HepG2 (cell line): ENCODE data around the gene ARGLU1. TPM values are rescaled to one million over a fixed set of nuclear protein-coding genes. Genes with fewer than 3 reads are reported as not detected.

Source experiments
- CBX2 ChIP-seq, 2 experiments: fragments of 200-600 bp in 1 of 2; sonication (generic); formaldehyde crosslinking in 1 of 2; IDR thresholded peaks; 2 replicates each; pipeline versions ENCODE4 v1.7.0 to v1.8.1; 2018 to 2022; ENCODE audit warnings: low read depth in 2 of 2, low read length in 1 of 2, mild to moderate bottlenecking in 1 of 2, missing genetic modification reagents in 1 of 2
- CREM ChIP-seq, 2 experiments: sonication (generic) in 1 of 2; formaldehyde crosslinking in 1 of 2; IDR thresholded peaks; 2 replicates each; pipeline versions ENCODE4 v1.4.0 to v1.6.1; 2016 to 2020; ENCODE audit warnings: antibody characterized with exemption in 1 of 2, mild to moderate bottlenecking in 1 of 2, missing genetic modification reagents in 1 of 2
- EHMT2 ChIP-seq: fragments of 200-600 bp; sonication (generic); IDR thresholded peaks from 2 replicates; pipeline ENCODE4 v1.7.0; 2017; ENCODE audit warnings: antibody characterized with exemption, low read depth, low read length, borderline replicate concordance
- FOXO1 ChIP-seq: sonication (generic); formaldehyde crosslinking; IDR thresholded peaks from 2 replicates; pipeline ENCODE4 v1.4.0; 2020; ENCODE audit warnings: missing genetic modification reagents
- NR2C2 ChIP-seq: sonication (generic); formaldehyde crosslinking; IDR thresholded peaks from 2 replicates; pipeline ENCODE4 v1.4.0; 2020; ENCODE audit warnings: missing genetic modification reagents, mild to moderate bottlenecking, moderate library complexity, borderline replicate concordance
- RELA ChIP-seq: sonication (generic); formaldehyde crosslinking; IDR thresholded peaks from 2 replicates; pipeline ENCODE4 v1.4.0; 2020; ENCODE audit warnings: missing genetic modification reagents
- SNAPC5 ChIP-seq: sonication (generic); formaldehyde crosslinking; IDR thresholded peaks from 2 replicates; pipeline ENCODE4 v1.8.1; 2023; ENCODE audit warnings: mild to moderate bottlenecking, missing genetic modification reagents, borderline replicate concordance
- SOX13 ChIP-seq, 3 experiments: fragments of 450-650 bp in 1 of 3; sonication (generic) in 1 of 3; formaldehyde crosslinking in 1 of 3; IDR thresholded peaks in 2 of 3; conservative IDR thresholded peaks in 1 of 3; 2 replicates each; pipeline versions ENCODE4 v1.5.0 to v1.6.1; 2016 to 2020; ENCODE audit warnings: antibody characterized with exemption in 1 of 3, mild to moderate bottlenecking in 1 of 3, missing compliant biosample characterization in 1 of 3, missing genetic modification reagents in 1 of 3, moderate library complexity in 1 of 3
- TAF1 ChIP-seq: sonication (generic); formaldehyde crosslinking; IDR thresholded peaks from 2 replicates; pipeline ENCODE4 v1.4.0; 2020; ENCODE audit warnings: missing genetic modification reagents
- TARDBP ChIP-seq: sonication (generic); formaldehyde crosslinking; IDR thresholded peaks from 2 replicates; pipeline ENCODE4 v1.8.0; 2022; ENCODE audit warnings: mild to moderate bottlenecking, missing genetic modification reagents
- TBL1XR1 ChIP-seq: fragments of 150-350 bp; IDR thresholded peaks from 2 replicates; pipeline ENCODE4 v1.6.1; 2014; ENCODE audit warnings: borderline replicate concordance, low read length; ENCODE audit not compliant: partially characterized antibody
- TCF12 ChIP-seq, 2 experiments: fragments of 450-650 bp in 1 of 2; sonication (generic) in 1 of 2; formaldehyde crosslinking in 1 of 2; IDR thresholded peaks; 2 replicates each; pipeline versions ENCODE4 v1.6.1 to v1.8.0; 2017 to 2022; ENCODE audit warnings: antibody characterized with exemption in 1 of 2, mild to moderate bottlenecking in 1 of 2, missing genetic modification reagents in 1 of 2, moderate library complexity in 1 of 2
- TEAD2 ChIP-seq: sonication (generic); formaldehyde crosslinking; IDR thresholded peaks from 2 replicates; pipeline ENCODE4 v1.9.0; 2021; ENCODE audit warnings: missing genetic modification reagents
- ZFY ChIP-seq: sonication (generic); formaldehyde crosslinking; IDR thresholded peaks from 2 replicates; pipeline ENCODE4 v1.4.0; 2020; ENCODE audit warnings: missing genetic modification reagents
- ZIK1 ChIP-seq: sonication (generic); formaldehyde crosslinking; IDR thresholded peaks from 2 replicates; pipeline ENCODE4 v1.5.0; 2020; ENCODE audit warnings: mild to moderate bottlenecking, low read depth, missing genetic modification reagents, borderline replicate concordance
- ZNF337 ChIP-seq: sonication (generic); formaldehyde crosslinking; IDR thresholded peaks from 2 replicates; pipeline ENCODE4 v1.5.1; 2020; ENCODE audit warnings: missing genetic modification reagents, low read depth, mild to moderate bottlenecking, borderline replicate concordance
- polyA plus RNA-seq, 8 experiments: library from polyadenylated mRNA; depleted of rRNA in 3 of 8; stranded (reverse) in 7 of 8; unstranded in 1 of 8; fragments of >200 nt; fragmentation: Illumina TruSeq in 4 of 8; extraction: Trizol in 4 of 8; gene quantifications; 2 replicates each; pipeline versions ENCODE4 v1.2.1 to v1.2.3, GENCODE V29; 2011 to 2016; ENCODE audit warnings: low read depth in 4 of 8, missing spikeins in 1 of 8, mixed read lengths in 1 of 8; ENCODE audit not compliant: insufficient read depth in 1 of 8
- total RNA-seq, 5 experiments: library from RNA; depleted of rRNA; stranded (reverse); fragments of >200 nt; fragmentation: Illumina TruSeq; extraction: Trizol; gene quantifications; 2 replicates each; pipeline ENCODE4 v1.2.3, GENCODE V29; 2016; ENCODE audit warnings: low read depth in 1 of 5
- TF ChIP-seq, protein P1 (sequence below): sonication (generic); formaldehyde crosslinking; IDR thresholded peaks from 2 replicates; pipeline ENCODE4 v1.4.0; 2020; ENCODE audit warnings: low read depth, missing genetic modification reagents
- TF ChIP-seq, protein P2 (sequence below): sonication (generic); formaldehyde crosslinking; IDR thresholded peaks from 2 replicates; pipeline ENCODE4 v1.5.0; 2020; ENCODE audit warnings: missing genetic modification reagents
- TF ChIP-seq, protein P3 (sequence below): IDR thresholded peaks from 2 replicates; pipeline ENCODE4 v1.6.1; 2018; ENCODE audit warnings: missing genetic modification reagents

The ARGLU1 gene
- total and polyA plus RNA-seq, 2 of the 13 experiments (the other 11 are each of a cell fraction or from before 2014, with no cell fraction given), result 47.1 to 70.6 TPM

GRCh38 chr13:106567474-106568298 is at the start of gene ARGLU1 (continued):
- TF ChIP-seq, protein P1, sequence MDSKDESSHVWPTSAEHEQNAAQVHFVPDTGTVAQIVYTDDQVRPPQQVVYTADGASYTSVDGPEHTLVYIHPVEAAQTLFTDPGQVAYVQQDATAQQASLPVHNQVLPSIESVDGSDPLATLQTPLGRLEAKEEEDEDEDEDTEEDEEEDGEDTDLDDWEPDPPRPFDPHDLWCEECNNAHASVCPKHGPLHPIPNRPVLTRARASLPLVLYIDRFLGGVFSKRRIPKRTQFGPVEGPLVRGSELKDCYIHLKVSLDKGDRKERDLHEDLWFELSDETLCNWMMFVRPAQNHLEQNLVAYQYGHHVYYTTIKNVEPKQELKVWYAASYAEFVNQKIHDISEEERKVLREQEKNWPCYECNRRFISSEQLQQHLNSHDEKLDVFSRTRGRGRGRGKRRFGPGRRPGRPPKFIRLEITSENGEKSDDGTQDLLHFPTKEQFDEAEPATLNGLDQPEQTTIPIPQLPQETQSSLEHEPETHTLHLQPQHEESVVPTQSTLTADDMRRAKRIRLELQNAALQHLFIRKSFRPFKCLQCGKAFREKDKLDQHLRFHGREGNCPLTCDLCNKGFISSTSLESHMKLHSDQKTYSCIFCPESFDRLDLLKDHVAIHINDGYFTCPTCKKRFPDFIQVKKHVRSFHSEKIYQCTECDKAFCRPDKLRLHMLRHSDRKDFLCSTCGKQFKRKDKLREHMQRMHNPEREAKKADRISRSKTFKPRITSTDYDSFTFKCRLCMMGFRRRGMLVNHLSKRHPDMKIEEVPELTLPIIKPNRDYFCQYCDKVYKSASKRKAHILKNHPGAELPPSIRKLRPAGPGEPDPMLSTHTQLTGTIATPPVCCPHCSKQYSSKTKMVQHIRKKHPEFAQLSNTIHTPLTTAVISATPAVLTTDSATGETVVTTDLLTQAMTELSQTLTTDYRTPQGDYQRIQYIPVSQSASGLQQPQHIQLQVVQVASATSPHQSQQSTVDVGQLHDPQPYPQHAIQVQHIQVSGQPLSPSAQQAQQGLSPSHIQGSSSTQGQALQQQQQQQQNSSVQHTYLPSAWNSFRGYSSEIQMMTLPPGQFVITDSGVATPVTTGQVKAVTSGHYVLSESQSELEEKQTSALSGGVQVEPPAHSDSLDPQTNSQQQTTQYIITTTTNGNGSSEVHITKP (CRISPR knock-in tag), result no peak
- peak; percentile 72 for TF ChIP-seq TBL1XR1
- no peak for TF ChIP-seq EHMT2
- no peak for TF ChIP-seq SOX13 (IDR thresholded peaks at IDR 0.05)
- no peak for TF ChIP-seq SOX13 (CRISPR knock-in tag; conservative IDR thresholded peaks at IDR 0.05 in 1 of 2, IDR thresholded peaks at IDR 0.05 in 1 of 2)
- TF ChIP-seq, protein P2, sequence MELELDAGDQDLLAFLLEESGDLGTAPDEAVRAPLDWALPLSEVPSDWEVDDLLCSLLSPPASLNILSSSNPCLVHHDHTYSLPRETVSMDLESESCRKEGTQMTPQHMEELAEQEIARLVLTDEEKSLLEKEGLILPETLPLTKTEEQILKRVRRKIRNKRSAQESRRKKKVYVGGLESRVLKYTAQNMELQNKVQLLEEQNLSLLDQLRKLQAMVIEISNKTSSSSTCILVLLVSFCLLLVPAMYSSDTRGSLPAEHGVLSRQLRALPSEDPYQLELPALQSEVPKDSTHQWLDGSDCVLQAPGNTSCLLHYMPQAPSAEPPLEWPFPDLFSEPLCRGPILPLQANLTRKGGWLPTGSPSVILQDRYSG (CRISPR knock-in tag), result 0 out of 2 replicates have a peak, but pooled peaks have one; percentile 45
- no peak for TF ChIP-seq RELA (CRISPR knock-in tag)
- TF ChIP-seq CBX2 (IDR thresholded peaks at IDR 0.05; ENCODE audit: low read depth, low read length), result no peak
- TF ChIP-seq CBX2 (CRISPR knock-in tag; IDR thresholded peaks at IDR 0.05; ENCODE audit: low read depth), result no peak
- TF ChIP-seq ZIK1 (CRISPR knock-in tag), result 0 out of 2 replicates have a peak, but pooled peaks have one; percentile 53
- TF ChIP-seq ZNF337 (CRISPR knock-in tag), result peak; percentile 78; the same call in 1 of the 2 replicates
- peak; percentile 45; the same call in 1 of the 2 replicates for TF ChIP-seq FOXO1 (CRISPR knock-in tag)
- TF ChIP-seq, protein P3, sequence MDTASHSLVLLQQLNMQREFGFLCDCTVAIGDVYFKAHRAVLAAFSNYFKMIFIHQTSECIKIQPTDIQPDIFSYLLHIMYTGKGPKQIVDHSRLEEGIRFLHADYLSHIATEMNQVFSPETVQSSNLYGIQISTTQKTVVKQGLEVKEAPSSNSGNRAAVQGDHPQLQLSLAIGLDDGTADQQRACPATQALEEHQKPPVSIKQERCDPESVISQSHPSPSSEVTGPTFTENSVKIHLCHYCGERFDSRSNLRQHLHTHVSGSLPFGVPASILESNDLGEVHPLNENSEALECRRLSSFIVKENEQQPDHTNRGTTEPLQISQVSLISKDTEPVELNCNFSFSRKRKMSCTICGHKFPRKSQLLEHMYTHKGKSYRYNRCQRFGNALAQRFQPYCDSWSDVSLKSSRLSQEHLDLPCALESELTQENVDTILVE (CRISPR knock-in tag), result no peak
- 0 out of 2 replicates have a peak, but pooled peaks have one; percentile 21 for TF ChIP-seq NR2C2 (CRISPR knock-in tag)
- peak; percentile 29 for TF ChIP-seq TARDBP (CRISPR knock-in tag)
- peak; percentile 95 for TF ChIP-seq ZFY (CRISPR knock-in tag)
- TF ChIP-seq TEAD2 (CRISPR knock-in tag), result no peak
- peak; percentile 86 for TF ChIP-seq TAF1 (CRISPR knock-in tag)
- no peak for TF ChIP-seq SNAPC5 (CRISPR knock-in tag)
- TF ChIP-seq TCF12 (IDR thresholded peaks at IDR 0.05), result no peak
- TF ChIP-seq TCF12 (CRISPR knock-in tag; IDR thresholded peaks at IDR 0.05), result no peak; the same call in 1 of the 2 replicates
- peak; percentile 42; the same call in 1 of the 2 replicates for TF ChIP-seq CREM (IDR thresholded peaks at IDR 0.05)
- TF ChIP-seq CREM (CRISPR knock-in tag; IDR thresholded peaks at IDR 0.05), result no peak
